CD4-positive, alpha-beta memory T cell (primary cell): ENCODE measurements around the gene SOX13. TPM values are rescaled to one million over a fixed set of nuclear protein-coding genes. Genes with fewer than 3 reads are reported as not detected.

ENCODE experiments used
- CTCF ChIA-PET: fragments of 350-600 bp; sonication (Branson Sonifier 250); formaldehyde crosslinking; loops from one replicate; lab custom pipeline; 2021; ENCODE audit warnings: inconsistent platforms; ENCODE audit not compliant: partially characterized antibody; lab: Charles Lee
- POLR2A ChIA-PET: fragments of 350-600 bp; sonication (Branson Sonifier 250); formaldehyde crosslinking; loops from one replicate; lab custom pipeline; 2021; ENCODE audit not compliant: partially characterized antibody; lab: Charles Lee
- DNase-seq, 5 donors: peaks; one replicate each; pipeline versions ENCODE4 v3.0.0 to v3.0.0-alpha.2; 2020 to 2022; ENCODE audit warnings: mixed read lengths in 1 of 5
- H3K27ac ChIP-seq: one replicate; pipeline ENCODE4 v1.7.0; 2013; ENCODE audit warnings: low read depth, low read length
- H3K27me3 ChIP-seq: 2 replicates; pipeline ENCODE4 v1.7.0; 2013; ENCODE audit warnings: mild to moderate bottlenecking, low read length, moderate library complexity; ENCODE audit not compliant: insufficient read depth
- H3K36me3 ChIP-seq: 2 replicates; pipeline ENCODE4 v1.7.0; 2013; ENCODE audit warnings: mild to moderate bottlenecking, low read length, moderate library complexity; ENCODE audit not compliant: insufficient read depth
- H3K4me1 ChIP-seq: 2 replicates; pipeline ENCODE4 v1.7.0; 2013; ENCODE audit warnings: mild to moderate bottlenecking, low read length, moderate library complexity; ENCODE audit not compliant: insufficient read depth
- H3K4me3 ChIP-seq, 2 donors: one replicate each; pipeline ENCODE4 v1.7.0; 2013; ENCODE audit warnings: low read length in 2 of 2, mild to moderate bottlenecking in 1 of 2
- H3K9me3 ChIP-seq, 2 donors: one replicate each; pipeline ENCODE4 v1.7.0; 2013; ENCODE audit warnings: low read length in 2 of 2, control low read depth in 1 of 2; ENCODE audit not compliant: control insufficient read depth in 1 of 2
- H3K27ac Mint-ChIP-seq, 7 donors: one replicate each; pipeline ENCODE4 v1.8.0; 2020 to 2021; ENCODE audit warnings: mixed read lengths in 7 of 7, mild to moderate bottlenecking in 6 of 7, inconsistent platforms in 3 of 7, moderate library complexity in 3 of 7
- H3K27me3 Mint-ChIP-seq, 2 donors: one replicate each; pipeline ENCODE4 v1.8.0; 2020 to 2021; ENCODE audit warnings: mixed read lengths in 2 of 2
- H3K36me3 Mint-ChIP-seq, 2 donors: one replicate each; pipeline ENCODE4 v1.8.0; 2020 to 2021; ENCODE audit warnings: mixed read lengths in 2 of 2, inconsistent platforms in 1 of 2, mild to moderate bottlenecking in 1 of 2
- H3K4me1 Mint-ChIP-seq, 4 donors: one replicate each; pipeline ENCODE4 v1.8.0; 2020 to 2021; ENCODE audit warnings: mixed read lengths in 4 of 4, mild to moderate bottlenecking in 1 of 4
- H3K4me3 Mint-ChIP-seq, 8 donors: one replicate each; pipeline ENCODE4 v1.8.0; 2020 to 2021; ENCODE audit warnings: mixed read lengths in 8 of 8, mild to moderate bottlenecking in 7 of 8, moderate library complexity in 6 of 8, inconsistent platforms in 3 of 8
- H3K9me3 Mint-ChIP-seq, 8 donors: one replicate each; pipeline ENCODE4 v1.8.0; 2020 to 2021; ENCODE audit warnings: mixed read lengths in 8 of 8, mild to moderate bottlenecking in 5 of 8, inconsistent platforms in 3 of 8, moderate library complexity in 1 of 8
- intact Hi-C: fragments of 100-400 bp; cut with micrococcal nuclease; formaldehyde crosslinking; loops from one replicate; pipeline ENCODE4 v1.15.1; 2023
- polyA plus RNA-seq, 2 donors: library from polyadenylated mRNA; unstranded; fragments of 300-500 nt; fragmentation: Illumina TruSeq; gene quantifications; one replicate each; pipeline ENCODE4 v1.2.3, GENCODE V29; 2021
- total RNA-seq, 2 experiments: library from RNA; stranded (reverse); gene quantifications; one replicate each; pipeline ENCODE4 v1.2.3, GENCODE V29; 2021

The SOX13 gene
- total and polyA plus RNA-seq, 4 experiments from 2014 or later: 0.94 to 12.0 (median 6.0) TPM

DNA sequence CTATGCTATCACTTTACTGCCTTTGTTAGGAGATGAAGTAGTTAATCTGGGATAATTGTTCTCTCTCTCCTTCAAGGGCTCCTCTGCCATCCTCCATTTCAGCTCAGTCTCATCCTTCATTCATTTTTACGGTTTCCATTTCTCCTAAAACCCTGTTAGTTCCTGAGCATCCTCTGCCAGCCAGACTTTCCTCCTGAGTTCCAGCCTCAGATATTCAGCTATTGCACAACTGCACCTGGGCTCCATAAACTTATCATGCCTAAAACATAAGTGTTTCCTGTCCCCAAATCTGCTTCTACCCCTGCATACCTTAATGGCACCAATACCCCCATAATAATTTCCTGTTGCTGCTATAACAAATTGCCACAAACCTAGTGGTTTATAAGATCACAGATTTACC is 39.6 kb upstream of the SOX13 start:
- Mint-ChIP-seq H3K9me3 (no peaks in the 10 kb centered on the region), H3K27ac (no peak overlapping the region), H3K4me3 (no peak overlapping the region), H3K36me3 (no peaks in the 10 kb centered on the region), H3K4me1 (no peaks in the 10 kb centered on the region), H3K27me3 (peaks cover 12% of the 10 kb centered on the region in 2 donors)
- no peak for DNase-seq
- H3K4me3 ChIP-seq: no peak overlapping the region
- H3K27me3 ChIP-seq: no peaks in the 10 kb centered on the region
- ChIA-PET POLR2A (no interaction called here), CTCF (no interaction called here)
- intact Hi-C loops: no loop called here
- no peaks in the 10 kb centered on the region for H3K36me3 ChIP-seq
- H3K4me1 ChIP-seq: no peaks in the 10 kb centered on the region
- H3K27ac ChIP-seq: no peak overlapping the region
- no peaks in the 10 kb centered on the region for H3K9me3 ChIP-seq

DNA sequence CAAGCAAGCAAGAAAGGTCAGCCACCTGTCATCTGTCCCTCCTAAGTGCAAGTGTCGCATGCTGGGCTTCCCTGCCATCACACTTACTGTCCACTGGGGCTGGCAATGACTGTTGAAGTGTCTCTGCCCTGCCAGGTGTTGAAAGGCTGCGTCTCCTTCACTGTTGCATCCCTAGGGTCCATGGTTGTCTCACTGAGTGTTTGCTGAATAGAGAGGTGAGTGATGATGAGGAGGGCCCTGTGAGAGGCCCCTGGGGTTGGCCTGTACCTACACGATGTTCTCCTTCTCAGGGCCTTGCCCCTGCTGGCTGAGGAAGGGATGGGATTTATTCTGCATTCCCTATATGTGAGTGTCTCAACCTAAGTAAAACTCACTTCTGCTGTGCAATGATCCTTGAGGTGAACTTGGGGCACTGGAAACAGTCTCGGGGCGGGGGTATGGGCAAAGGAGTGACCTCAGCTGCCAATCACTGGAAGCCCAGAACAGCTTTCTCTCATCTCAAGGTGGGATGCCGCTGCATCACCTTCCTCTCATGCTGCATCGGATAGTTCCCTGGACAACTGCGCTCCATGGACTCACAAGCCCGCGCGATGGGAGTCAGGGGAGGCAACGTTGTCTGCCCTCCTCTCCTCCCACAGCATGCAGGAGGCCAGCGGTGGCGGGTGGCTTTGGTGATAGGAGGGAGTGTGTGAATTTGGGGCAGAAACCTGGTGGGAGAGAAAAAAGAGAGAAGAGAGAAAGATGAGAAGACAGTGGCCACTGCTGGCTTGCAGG is 35.8 kb upstream of the SOX13 start:
- intact Hi-C loops: no loop called here
- H3K9me3 ChIP-seq: no peaks in the 10 kb centered on the region
- no peak overlapping the region for H3K4me3 ChIP-seq
- Mint-ChIP-seq H3K27me3 (peaks cover 6 to 8% of the 10 kb centered on the region in 2 donors), H3K4me3 (no peak overlapping the region), H3K9me3 (no peaks in the 10 kb centered on the region), H3K36me3 (no peaks in the 10 kb centered on the region), H3K4me1 (no peaks in the 10 kb centered on the region), H3K27ac (no peak overlapping the region)
- ChIA-PET CTCF (no interaction called here), POLR2A (no interaction called here)
- DNase-seq: no peak
- no peaks in the 10 kb centered on the region for H3K36me3 ChIP-seq
- H3K27me3 ChIP-seq: no peaks in the 10 kb centered on the region
- no peak overlapping the region for H3K27ac ChIP-seq
- H3K4me1 ChIP-seq: no peaks in the 10 kb centered on the region

DNA sequence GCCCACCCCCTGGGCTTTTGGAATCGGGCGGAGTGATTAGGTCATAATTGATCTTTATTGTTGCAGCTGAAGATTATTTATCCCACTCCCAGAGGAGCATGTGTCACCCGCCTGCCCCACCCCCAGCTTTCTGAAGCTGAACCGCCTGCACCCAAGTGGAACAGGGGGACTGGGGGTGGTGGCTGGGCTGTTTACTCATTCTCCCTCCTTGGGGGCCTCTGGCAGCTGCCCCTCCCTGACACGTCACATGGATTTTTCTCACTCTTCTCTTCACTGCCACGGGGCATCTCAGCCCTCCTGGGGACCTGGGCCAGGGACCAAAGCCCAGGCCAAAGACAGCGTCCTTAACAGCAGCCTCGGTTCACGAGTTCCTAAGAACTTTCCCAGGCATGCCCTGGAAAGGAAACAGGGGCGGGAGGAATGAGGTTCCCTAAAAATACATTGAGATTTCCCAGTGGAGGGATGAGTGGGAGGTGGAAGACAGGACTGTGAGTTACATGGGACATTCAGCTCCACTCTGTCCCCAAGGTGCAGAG is 31.6 kb upstream of the SOX13 start:
- Histone ChIP-seq H3K4me1 (no peaks in the 10 kb centered on the region), H3K4me3 (no peak overlapping the region), H3K27ac (no peak overlapping the region), H3K27me3 (no peaks in the 10 kb centered on the region), H3K36me3 (no peaks in the 10 kb centered on the region), H3K9me3 (no peaks in the 10 kb centered on the region)
- Mint-ChIP-seq H3K4me1 (no peaks in the 10 kb centered on the region), H3K27ac (no peak overlapping the region), H3K27me3 (peaks cover 3 to 8% of the 10 kb centered on the region in 2 donors), H3K9me3 (peaks cover 0 to 2% (median 0%) of the 10 kb centered on the region in 8 donors), H3K4me3 (no peak overlapping the region), H3K36me3 (no peaks in the 10 kb centered on the region)
- intact Hi-C loops: no loop called here
- DNase-seq: no peak
- ChIA-PET CTCF (no interaction called here), POLR2A (no interaction called here)

DNA sequence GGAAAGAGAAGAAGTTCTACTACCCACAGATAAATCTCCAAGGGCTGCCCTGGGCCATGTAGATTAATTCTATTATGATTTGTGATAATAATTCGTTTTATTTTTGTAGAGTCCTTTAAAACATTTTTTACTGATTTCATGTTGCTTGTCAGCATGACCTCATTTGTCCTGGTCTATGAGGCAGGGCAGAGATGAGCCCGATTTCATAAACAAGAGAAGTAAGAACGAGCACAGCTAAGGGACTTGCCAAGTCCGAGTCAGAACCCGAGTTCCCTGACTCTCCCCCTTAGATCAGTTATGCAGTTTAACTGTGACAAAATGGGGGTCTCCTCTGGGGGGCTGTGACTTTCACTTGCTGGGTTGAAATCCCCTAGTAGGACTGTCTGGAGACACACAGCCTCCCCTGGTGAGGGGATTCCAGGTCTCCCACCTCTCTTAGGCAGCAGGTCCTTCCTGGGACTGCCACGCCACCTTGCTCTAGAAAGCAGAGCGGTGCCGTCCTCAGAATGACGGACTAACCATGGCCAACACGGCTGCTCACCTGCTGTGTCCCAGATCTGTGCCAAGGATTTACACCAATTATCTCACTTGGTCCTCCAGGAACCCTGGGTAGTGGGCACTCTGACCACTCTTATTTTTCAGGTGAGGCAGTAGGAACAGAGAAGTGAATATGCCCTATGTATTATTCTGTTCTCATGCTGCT is 31.0 kb upstream of the SOX13 start:
- Mint-ChIP-seq H3K27me3 (peaks cover 3 to 7% of the 10 kb centered on the region in 2 donors), H3K27ac (no peak overlapping the region), H3K9me3 (peaks cover 0 to 2% (median 0%) of the 10 kb centered on the region in 8 donors), H3K36me3 (no peaks in the 10 kb centered on the region), H3K4me1 (no peaks in the 10 kb centered on the region), H3K4me3 (no peak overlapping the region)
- H3K27me3 ChIP-seq: no peaks in the 10 kb centered on the region
- H3K4me3 ChIP-seq: no peak overlapping the region
- POLR2A ChIA-PET: no interaction called here
- CTCF ChIA-PET: no interaction called here
- no peak overlapping the region for H3K27ac ChIP-seq
- no peaks in the 10 kb centered on the region for H3K36me3 ChIP-seq
- H3K4me1 ChIP-seq: no peaks in the 10 kb centered on the region
- no peak for DNase-seq
- H3K9me3 ChIP-seq: no peaks in the 10 kb centered on the region
- intact Hi-C loops: no loop called here

DNA sequence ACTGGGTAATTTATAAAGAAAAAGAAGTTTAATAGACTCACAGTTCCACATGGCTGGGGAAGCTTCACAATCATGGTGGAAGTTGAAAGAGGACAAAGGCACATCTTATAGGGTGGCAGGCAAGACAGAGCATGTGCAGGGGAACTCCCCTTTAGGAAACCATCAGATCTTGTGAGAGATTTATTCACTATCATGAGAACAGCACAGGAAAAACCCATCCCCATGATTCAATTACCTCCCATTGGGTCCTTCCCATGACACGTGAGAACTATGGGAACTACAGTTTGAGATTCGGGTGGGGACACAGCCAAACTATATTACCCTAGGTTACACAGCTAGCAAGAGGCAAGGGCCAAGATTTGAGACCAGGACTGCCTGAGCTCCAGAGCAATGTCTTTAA is 30.4 kb upstream of the SOX13 start:
- Histone ChIP-seq H3K27ac (no peak overlapping the region), H3K9me3 (no peaks in the 10 kb centered on the region), H3K36me3 (no peaks in the 10 kb centered on the region), H3K4me1 (no peaks in the 10 kb centered on the region), H3K4me3 (no peak overlapping the region), H3K27me3 (no peaks in the 10 kb centered on the region)
- intact Hi-C loops: no loop called here
- Mint-ChIP-seq H3K27ac (no peak overlapping the region), H3K9me3 (peaks cover 0 to 2% (median 0%) of the 10 kb centered on the region in 8 donors), H3K4me1 (no peaks in the 10 kb centered on the region), H3K36me3 (no peaks in the 10 kb centered on the region), H3K27me3 (peaks cover 3 to 5% of the 10 kb centered on the region in 2 donors), H3K4me3 (no peak overlapping the region)
- DNase-seq: no peak
- CTCF ChIA-PET: no interaction called here
- POLR2A ChIA-PET: no interaction called here

DNA sequence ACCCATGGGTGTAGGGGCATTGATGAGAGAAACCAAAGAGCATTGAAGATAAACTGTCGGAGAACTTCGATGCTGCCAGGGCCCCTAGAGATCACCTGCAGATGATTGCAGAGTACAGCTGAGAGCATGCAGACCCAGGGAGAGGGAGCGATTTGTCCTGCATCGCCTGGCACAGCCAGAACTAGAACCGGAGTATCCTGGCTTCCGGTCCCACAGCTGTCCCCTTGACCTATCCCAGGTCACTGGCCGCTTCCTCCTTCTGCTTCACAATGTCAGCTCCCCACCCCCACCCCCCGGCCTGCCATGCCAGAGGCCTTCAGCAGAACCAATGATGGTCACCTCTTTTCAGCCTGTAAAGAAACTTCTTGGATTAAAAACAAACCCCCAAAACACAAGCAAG is 29.2 kb upstream of the SOX13 start:
- intact Hi-C loops: no loop called here
- no peaks in the 10 kb centered on the region for H3K4me1 ChIP-seq
- CTCF ChIA-PET: no interaction called here
- POLR2A ChIA-PET: no interaction called here
- H3K4me3 ChIP-seq: no peak overlapping the region
- H3K27ac Mint-ChIP-seq: no peak overlapping the region
- H3K27ac ChIP-seq: no peak overlapping the region
- H3K36me3 ChIP-seq: no peaks in the 10 kb centered on the region
- H3K4me1 Mint-ChIP-seq: no peaks in the 10 kb centered on the region
- H3K9me3 Mint-ChIP-seq: peaks cover 0 to 2% (median 0%) of the 10 kb centered on the region in 8 donors
- no peak overlapping the region for H3K4me3 Mint-ChIP-seq
- no peaks in the 10 kb centered on the region for H3K9me3 ChIP-seq
- peaks cover 3 to 5% of the 10 kb centered on the region in 2 donors for H3K27me3 Mint-ChIP-seq
- H3K36me3 Mint-ChIP-seq: no peaks in the 10 kb centered on the region
- no peaks in the 10 kb centered on the region for H3K27me3 ChIP-seq
- DNase-seq: no peak

DNA sequence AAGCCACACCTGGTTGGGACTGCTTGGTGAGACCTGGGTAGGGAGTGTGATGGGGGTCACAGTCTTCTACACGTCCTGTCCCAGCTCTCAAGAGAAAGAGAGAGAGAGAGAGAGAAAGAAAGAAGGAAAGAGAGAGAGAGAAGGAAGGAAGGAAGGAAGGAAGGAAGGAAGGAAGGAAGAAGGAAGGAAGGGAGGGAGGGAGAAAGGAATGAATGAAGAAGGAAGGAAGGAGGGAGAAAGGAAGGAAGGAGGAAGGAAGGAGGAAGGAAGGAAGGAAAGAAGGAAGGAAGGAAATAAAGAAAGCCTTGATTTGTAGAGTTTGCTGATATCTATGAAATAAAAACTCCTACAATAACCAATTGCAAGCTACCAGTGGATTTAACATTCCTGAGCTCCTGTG is 28.5 kb upstream of the SOX13 start:
- Histone ChIP-seq H3K27ac (no peak overlapping the region), H3K27me3 (no peaks in the 10 kb centered on the region), H3K36me3 (no peaks in the 10 kb centered on the region), H3K9me3 (no peaks in the 10 kb centered on the region), H3K4me1 (no peaks in the 10 kb centered on the region), H3K4me3 (no peak overlapping the region)
- ChIA-PET CTCF (no interaction called here), POLR2A (no interaction called here)
- DNase-seq: no peak
- no peaks in the 10 kb centered on the region for H3K4me1 Mint-ChIP-seq
- H3K9me3 Mint-ChIP-seq: peaks cover 0 to 2% (median 0%) of the 10 kb centered on the region in 8 donors
- peaks cover 3 to 5% of the 10 kb centered on the region in 2 donors for H3K27me3 Mint-ChIP-seq
- intact Hi-C loops: no loop called here
- no peak overlapping the region for H3K27ac Mint-ChIP-seq
- H3K36me3 Mint-ChIP-seq: no peaks in the 10 kb centered on the region
- no peak overlapping the region for H3K4me3 Mint-ChIP-seq
